GM10248 (cell line): ENCODE data around the gene SCYL3.

Experiments used
- CTCF ChIA-PET: fragments of 300-600 bp; sonication (Branson Sonifier 250); formaldehyde crosslinking; extraction: SDS; loops from one replicate; lab custom pipeline; 2021; ENCODE audit warnings: antibody characterized with exemption; lab: Yijun Ruan, JAX
- POLR2A ChIA-PET: fragments of 350-650 bp; sonication (Branson Sonifier 250); formaldehyde crosslinking; extraction: SDS; loops from one replicate; lab custom pipeline; 2020; ENCODE audit warnings: antibody characterized with exemption; lab: Yijun Ruan, JAX
- DNase-seq: peaks from one replicate; pipeline ENCODE4 v3.0.0; 2012; ENCODE audit errors: extremely low spot score
- CTCF ChIP-seq: IDR thresholded peaks from 2 replicates; pipeline ENCODE4 v1.5.1; 2012; ENCODE audit warnings: mild to moderate bottlenecking, low read depth; ENCODE audit errors: extremely low read depth, missing control alignments, control extremely low read depth

SCYL3 gene

GRCh38 chr1:169893645-169894423 is at the start of gene SCYL3:
Gene SCYL3, minus strand, starts transcription at chr1:169893896. Its CDS starts 5,056 bp downstream, at chr1:169888840.
- peak; percentile 90 for DNase-seq
- no peak for TF ChIP-seq CTCF
- POLR2A ChIA-PET: interaction anchor here (0.6 to 1.7 kb wide), 5 partner anchors 15 to 638 kb away, joined by 3 to 4 read pairs (median 3); partner anchors contain the start of genes GORAB, KIFAP3 and METTL18
- CTCF ChIA-PET: interaction anchor here (0.7 to 3.0 kb wide), 10 partner anchors 10 to 182 kb away, joined by 3 to 21 read pairs (median 3); partner anchors contain the start of genes KIFAP3 and METTL18

- DNase-seq: no peak
- TF ChIP-seq CTCF: no peak
- ChIA-PET POLR2A (no interaction called here), CTCF (interaction anchor here (1.1 kb wide), 1 partner anchor 13 kb away, joined by 5 read pairs; no protein-coding TSS in a partner anchor)
Observed at GRCh38 chr1:169941982-169942830, 48.5 kb upstream of the SCYL3 start.

- no peak for TF ChIP-seq CTCF
- no peak for DNase-seq
- ChIA-PET CTCF (no interaction called here), POLR2A (no interaction called here)
Observed at GRCh38 chr1:169933984-169934725, 40.5 kb upstream of the SCYL3 start.

- ChIA-PET POLR2A (no interaction called here), CTCF (no interaction called here)
- TF ChIP-seq CTCF: no peak
- no peak for DNase-seq
Observed at GRCh38 chr1:169931795-169932231, 38.1 kb upstream of the SCYL3 start.

GRCh38 chr1:169929210-169929526 is 35.5 kb upstream of the SCYL3 start:
- POLR2A ChIA-PET: no interaction called here
- no peak for TF ChIP-seq CTCF
- no peak for DNase-seq
- CTCF ChIA-PET: interaction anchor here (0.8 to 3.2 kb wide), 19 partner anchors 10 to 1000 kb away, joined by 3 to 22 read pairs (median 4); partner anchors contain the start of genes GORAB, KIFAP3 and SCYL3
